HG03378 (cell line): ENCODE data around the gene ZNF836.
"Not testable (repeated sequence)": the region's sequence is repeated elsewhere in the genome, so short reads cannot be mapped to it uniquely, and the experiment has no call there.

Source experiments
- ATAC-seq: cut with Tn5 transposase; IDR thresholded peaks from one replicate; pipeline ENCODE4 v1.9.1; 2021; ENCODE audit warnings: mild to moderate bottlenecking, moderate library complexity; ENCODE audit not compliant: unreplicated experiment

ZNF836 gene

DNA sequence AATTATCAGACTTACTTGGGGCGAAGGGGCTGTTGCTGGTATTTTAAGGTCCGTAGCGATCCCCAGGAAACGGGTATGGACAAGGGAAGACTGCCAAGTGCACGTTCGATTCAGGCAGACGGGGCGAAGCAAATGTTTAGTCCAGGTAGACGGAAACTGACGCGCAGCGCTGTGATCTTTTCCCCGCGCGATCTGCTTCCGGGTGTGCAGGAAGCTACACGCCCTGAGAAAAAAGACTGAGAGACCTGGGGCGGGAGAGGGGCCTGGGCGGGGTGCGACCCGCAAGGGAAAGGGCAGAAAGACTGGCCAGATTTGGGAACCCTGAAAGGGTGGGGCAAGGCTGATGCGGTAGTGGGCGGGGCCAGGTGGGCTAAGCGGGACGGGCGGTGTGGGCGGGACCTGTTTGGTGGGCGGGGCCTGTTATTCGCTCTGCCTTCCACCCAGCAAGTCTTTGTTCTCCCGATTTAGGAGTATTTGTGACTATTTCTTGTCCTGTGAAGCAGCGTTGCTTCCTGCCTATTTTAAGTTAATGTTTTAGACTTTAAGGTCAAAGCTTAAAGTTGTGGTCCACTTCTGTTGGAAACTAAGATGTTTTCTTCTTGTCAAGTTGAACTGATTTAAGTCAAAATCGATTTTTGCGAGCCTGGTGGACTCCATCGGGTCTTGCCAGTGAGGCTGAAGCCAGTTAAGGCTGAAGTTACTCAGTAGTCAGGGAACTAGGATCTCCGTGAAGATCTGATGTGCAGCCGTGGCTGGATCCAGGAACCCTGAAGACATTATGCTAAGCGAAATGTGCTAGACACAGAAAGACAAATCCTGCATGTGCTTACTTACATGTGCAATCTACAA lies at the start of gene ZNF836:
Gene ZNF836 (minus strand): TSS at position 301 of the 849 bp plus-strand sequence. CDS start 3,549 bp downstream, outside the sequence.
- no peak for ATAC-seq

DNA sequence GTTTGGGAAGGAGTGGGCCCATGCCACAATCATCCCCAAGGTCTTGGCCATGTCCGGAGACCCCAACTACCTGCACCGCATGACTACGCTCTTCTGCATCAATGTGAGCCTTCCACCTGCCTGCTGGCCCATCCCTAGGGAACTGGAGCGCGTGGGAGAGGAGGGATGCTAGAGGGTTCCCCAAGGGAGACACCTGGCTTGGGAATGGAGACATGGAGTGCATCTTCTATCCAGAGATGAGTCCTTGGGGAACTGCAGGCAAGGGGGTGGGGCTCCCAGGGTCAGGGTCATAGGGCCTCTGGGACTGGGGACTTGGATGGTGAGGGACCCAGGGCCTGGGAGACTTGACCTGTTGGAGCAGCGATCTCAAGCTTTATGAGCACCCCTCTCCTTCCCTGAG lies 49.6 kb upstream of the ZNF836 start:
- ATAC-seq = no peak

DNA sequence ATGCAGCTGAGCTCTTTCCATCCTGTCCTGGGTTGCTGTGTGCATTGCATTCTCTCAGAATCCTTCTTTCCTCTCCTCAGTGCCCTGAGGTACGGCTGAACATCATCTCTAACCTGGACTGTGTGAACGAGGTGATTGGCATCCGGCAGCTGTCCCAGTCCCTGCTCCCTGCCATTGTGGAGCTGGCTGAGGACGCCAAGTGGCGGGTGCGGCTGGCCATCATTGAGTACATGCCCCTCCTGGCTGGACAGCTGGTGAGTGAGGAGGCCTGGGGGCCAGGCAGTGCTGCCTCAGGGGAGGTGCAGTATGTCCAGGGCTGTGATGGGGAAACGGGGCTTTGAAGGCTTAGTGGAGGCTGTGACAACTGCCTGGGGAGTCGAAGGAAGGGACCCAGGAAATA lies 48.2 kb upstream of the ZNF836 start:
- no peak for ATAC-seq

GRCh38 chr19:52217576-52217975 lies 46.2 kb upstream of the ZNF836 start:
- ATAC-seq = no peak

- no peak for ATAC-seq
These were observed 45.0 kb upstream of the ZNF836 start for GRCh38 chr19:52216401-52216800.

DNA sequence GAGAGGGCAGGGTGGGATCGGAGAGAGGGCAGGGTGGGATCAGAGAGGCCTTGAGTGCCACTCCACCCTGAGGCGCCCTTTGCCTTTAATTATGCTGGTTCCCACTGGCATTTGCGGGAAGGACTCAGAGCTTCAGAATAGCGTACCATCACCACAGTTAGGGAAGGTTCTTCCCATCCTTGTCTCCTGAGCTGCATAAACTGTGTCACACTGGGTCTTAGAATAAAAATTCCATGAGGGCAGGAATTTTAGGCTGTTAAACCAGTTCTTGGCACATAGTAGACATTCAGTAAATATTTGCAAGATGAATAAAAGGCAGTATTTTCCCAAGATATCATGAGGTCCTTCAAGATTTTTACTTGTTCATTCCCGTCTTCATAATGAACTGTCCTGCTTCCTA lies 42.8 kb upstream of the ZNF836 start:
- ATAC-seq = no peak

DNA sequence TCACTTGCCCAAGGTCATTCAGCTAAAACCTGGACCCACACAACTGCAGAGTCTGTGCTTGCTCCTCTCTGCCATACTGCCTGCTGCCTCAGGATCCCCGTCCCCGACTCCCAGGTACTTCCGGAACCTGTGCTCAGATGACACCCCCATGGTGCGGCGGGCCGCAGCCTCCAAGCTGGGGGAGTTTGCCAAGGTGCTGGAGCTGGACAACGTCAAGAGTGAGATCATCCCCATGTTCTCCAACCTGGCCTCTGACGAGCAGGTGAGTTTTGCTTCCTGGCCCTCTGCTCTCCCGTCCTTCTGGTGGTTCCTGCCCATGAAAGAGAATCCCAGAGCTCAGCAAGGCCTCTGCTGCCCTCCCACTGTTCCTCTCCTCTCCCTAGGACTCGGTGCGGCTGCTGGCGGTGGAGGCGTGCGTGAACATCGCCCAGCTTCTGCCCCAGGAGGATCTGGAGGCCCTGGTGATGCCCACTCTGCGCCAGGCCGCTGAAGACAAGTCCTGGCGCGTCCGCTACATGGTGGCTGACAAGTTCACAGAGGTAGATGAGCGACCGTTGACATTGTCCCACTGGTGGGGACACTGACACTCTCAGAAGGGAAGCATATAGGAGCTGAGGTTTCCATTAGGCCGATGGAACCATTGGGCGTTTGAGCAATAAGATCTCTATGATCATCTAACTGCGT lies 41.3 kb upstream of the ZNF836 start:
- no peak for ATAC-seq

- ATAC-seq = no peak
These were observed 40.6 kb upstream of the ZNF836 start for GRCh38 chr19:52211926-52212571.

DNA sequence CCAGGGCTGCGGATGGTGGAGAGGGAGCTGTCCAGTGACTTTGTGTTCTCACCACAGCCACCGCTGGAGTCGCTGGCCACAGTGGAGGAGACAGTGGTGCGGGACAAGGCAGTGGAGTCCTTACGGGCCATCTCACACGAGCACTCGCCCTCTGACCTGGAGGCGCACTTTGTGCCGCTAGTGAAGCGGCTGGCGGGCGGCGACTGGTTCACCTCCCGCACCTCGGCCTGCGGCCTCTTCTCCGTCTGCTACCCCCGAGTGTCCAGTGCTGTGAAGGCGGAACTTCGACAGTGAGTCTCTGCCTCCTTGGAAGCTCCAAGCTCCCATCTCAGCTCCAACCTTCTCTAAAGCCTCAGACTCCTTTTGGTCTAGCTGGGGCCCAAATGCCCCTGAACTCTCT lies 39.8 kb upstream of the ZNF836 start:
- ATAC-seq = no peak

DNA sequence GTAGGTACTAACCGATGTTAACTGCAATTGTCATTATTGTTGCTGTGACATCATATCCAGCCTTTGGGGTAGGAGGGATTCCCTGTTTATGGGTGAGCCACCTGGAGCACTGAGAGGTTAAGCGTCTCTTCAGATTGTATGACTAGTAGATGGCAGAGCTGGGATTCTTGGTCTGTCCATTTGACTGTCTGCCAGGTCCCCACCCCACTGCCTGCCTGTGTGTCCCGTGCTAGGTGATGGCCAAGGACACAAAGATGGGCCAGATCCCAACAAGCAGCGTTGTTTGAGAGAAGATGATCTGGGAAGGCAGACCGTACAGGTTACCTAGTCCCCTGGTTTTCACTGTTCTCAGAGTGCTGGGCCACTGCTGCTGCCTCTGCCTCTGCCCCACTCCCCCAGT lies 35.1 kb upstream of the ZNF836 start:
- ATAC-seq = no peak

DNA sequence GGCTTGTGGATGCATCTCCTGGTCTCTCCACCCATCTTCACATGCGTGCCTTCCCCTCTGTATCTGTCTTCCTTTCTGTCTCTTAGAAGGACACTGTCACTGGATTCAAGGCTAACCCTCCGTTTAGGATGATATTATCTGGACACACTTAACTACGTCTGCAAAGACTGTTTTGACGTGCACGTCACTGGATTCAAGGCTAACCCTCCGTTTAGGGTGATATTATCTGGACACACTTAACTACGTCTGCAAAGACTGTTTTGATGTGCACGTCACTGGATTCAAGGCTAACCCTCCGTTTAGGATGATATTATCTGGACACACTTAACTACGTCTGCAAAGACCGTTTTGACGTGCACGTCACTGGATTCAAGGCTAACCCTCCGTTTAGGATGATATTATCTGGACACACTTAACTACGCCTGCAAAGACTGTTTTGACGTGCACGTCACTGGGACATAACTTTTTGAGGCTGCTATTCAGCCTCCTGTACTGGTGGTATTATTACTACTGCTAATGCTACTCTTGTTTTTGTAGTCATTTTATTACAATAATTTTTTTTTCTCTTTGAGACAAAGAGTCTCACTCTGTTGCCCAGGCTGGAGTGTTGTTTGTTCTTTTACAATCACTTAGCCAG lies 29.5 kb upstream of the ZNF836 start:
- not testable (repeated sequence) for ATAC-seq

GRCh38 chr19:52200044-52200443 lies 28.6 kb upstream of the ZNF836 start:
- ATAC-seq = no peak

DNA sequence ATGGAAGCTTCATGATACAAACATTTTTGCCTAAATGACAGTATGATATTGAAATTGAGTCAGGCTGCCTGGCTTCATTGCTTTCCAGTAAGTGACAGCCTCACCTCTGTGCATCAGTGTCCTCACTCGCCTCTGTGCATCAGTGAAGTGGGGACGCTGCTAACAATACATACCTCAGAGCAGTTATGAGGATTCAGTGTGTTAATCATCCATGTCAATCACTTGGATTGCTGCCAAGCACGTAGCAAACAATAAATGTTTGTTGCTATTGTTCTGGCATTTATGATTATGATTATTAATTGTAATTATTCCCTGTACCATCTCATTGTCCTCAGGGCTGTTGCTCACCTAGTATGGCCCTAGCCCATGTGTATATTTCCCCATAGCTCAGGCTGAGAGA lies 27.3 kb upstream of the ZNF836 start:
- no peak for ATAC-seq

DNA sequence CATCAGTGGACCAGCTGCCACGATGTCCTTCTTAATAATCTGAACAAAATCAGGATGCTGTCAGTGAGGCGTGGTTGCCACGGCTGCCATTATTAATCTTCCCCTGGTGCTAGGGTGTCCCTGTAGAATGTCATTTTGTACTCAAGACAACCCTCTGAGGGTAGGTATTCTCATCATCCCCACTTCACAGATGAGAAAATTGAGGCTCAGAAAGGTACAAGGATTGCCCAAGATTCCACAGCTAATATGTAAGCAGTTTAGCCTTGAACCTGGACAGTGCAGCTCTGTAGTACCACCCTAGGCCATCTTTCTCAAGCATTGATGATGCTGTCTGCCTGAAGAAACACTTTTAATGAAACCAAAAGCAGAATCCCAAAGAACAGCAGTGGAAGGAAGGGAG lies 26.5 kb upstream of the ZNF836 start:
- ATAC-seq = no peak

DNA sequence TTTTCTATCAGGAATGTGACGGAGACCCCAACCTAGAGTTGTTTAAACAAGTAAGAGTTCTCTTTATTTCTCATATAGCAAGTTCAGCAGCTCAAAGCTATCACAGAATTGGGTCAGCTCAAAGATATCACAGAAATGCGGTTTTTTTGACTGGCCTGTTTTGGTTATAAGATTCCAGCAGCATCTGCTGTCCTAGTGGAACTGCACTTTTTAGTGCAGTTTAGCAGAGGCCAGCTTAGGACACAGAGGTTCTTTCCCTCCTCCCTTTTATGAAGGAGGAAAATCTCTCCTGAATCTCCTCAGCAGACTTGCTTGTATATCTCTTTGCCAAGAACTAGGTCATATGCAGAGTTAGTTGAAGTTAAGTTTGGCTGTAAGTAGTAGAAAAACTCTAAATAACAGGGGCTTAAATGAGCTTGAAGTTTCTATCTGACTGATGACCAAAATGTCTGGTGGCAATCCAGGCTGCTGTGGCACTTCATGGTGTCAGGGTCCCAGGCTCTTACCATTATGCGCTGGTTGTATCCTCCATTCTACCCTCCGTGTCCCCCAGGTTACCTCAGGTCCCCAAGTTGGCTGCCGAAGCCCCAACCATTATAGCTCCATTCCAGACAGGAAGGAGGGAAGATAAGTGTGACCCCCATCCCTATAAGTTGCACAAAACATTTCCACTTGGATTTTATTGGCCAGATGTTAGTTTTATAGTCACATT lies 25.0 kb upstream of the ZNF836 start:
- no peak for ATAC-seq

DNA sequence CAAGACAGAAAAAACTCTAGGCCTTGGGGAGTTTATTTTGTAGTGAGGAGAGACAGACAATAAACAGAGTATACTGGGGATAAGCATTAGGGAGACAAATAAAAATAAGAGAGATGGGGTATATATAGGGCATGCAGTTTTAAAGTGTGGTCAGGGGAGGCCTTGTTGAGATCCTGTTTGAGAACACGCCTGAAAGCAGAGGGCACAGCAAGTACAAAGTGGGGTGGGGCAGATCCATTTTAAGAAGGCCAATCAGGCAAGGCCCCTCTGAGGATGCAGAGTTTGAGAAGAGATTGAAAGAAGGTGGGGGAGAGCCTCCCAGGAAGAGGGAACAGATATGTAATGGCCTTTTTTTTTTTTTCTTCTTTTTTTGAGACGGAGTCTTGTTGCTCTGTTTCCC lies 20.5 kb upstream of the ZNF836 start:
- ATAC-seq = no peak

DNA sequence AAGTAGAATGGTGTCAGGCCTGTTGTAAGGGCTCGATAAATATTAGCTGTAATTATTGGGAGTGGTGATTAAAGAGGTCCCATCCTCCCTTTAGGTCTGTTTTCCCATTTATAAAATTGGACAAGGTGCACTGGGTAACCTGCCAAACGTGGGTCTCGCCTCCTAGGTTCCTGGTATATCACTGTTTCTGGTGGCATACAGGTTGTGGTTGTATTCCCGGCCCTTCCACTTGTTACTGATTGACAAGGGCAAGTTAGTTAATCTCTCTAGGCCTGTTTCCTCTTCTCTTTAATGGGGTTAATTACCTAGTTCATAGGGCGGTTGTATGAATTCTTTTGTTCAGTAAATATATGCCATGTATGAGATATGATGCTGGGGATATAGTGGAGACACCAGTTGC lies 20.0 kb upstream of the ZNF836 start:
- no peak for ATAC-seq

DNA sequence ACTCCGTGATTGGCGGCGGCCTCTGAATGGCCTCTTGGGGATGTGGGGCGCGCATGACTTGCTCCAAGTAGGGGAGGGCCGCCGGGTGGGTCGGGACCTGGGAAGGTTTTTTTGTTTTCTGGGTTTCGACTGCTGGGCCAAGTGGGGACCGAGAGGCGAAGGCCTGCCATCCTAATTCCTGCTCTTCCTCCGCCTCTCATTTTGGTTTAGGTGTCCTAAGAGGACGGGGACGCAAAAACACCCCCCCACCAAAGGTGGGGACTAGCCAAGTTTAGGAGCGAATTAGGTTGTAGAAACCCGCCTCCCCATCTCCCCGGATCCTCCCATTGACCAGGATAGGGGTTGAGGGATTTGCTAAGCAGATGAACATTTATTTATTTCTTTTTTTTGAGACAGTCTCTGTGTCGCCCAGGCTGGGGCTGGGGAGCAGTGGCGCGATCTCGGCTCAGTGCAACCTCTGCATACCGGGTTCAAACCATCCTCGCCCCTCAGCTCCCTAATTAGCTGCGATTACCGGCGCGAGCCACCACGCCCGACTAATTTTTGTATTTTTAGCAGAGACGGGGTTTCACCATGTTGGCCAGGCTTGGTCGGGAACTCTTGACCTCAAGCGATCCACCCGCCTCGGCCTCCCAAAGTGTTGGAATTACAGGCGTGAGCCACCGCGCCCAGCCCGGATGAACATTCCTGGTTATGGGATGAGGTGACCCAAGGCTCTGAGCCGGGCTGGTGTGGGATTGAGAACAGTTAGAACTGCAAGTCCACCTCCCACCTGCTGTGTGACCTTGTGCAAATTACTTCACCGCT lies 19.3 kb upstream of the ZNF836 start:
- ATAC-seq = no peak

DNA sequence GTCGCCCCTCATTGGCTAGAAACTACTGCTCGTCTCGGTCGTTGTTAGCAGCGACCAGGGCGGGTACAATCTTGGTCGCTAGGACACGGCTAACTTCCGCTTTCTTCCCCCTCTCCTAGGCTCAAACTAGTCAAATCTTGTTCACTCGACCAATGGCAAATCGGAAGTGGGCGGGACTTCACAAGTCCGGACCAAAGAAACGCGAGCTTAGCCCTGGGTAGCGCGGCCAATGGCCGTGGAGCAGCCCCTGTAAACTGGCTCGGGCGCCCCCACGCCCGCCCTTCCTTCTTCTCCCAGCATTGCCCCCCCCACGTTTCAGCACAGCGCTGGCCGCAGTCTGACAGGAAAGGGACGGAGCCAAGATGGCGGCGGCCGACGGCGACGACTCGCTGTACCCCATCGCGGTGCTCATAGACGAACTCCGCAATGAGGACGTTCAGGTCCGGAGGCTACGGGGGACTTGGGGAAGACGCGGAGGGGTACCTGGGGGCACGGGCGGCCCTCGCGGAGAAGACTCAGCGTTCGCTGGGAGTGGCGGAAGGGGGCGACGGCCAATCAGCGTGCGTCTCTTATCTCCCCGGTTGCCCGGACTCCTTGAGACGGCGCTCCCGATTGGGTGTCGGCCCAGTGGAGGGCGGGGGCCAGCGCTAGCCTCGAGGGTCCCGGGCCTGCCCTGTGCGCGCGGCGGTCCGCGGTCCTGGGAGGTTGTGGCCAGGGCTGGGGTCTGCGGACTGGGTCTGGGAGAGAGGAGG lies 18.5 kb upstream of the ZNF836 start, which contains the start of gene PPP2R1A:
Gene PPP2R1A (plus strand): TSS at position 318 of the 752 bp plus-strand sequence. CDS start 45 bp downstream, at position 363.
- peak; percentile 91 for ATAC-seq
